AG04449 (cell line): ENCODE measurements around the gene H3-3A.
A peak's percentile ranks its signal among the peaks of the same experiment; 100 is the strongest.

Experiments
- CTCF ChIA-PET: fragments of 350-600 bp; formaldehyde crosslinking; extraction: SDS; loops from one replicate; lab custom pipeline; 2021; ENCODE audit warnings: antibody characterized with exemption; lab: Yijun Ruan, JAX
- POLR2A ChIA-PET: fragments of 400-600, 350-600 bp; formaldehyde crosslinking; extraction: SDS; loops from one replicate; lab custom pipeline; 2020; ENCODE audit warnings: antibody characterized with exemption, inconsistent platforms; lab: Yijun Ruan, JAX
- DNase-seq: peaks from one replicate; pipeline ENCODE4 v3.0.0-alpha.2; 2010; ENCODE audit warnings: low read depth, low spot score
- H3K4me3 ChIP-seq: 2 replicates; pipeline ENCODE4 v1.5.1; 2011; ENCODE audit warnings: low read depth, mild to moderate bottlenecking, control low read depth, low read length
- CTCF ChIP-seq: IDR thresholded peaks from one replicate; pipeline ENCODE4 v1.5.1; 2011; ENCODE audit warnings: mild to moderate bottlenecking, moderate library complexity, low read length, control low read depth, inconsistent platforms; ENCODE audit not compliant: insufficient read depth; ENCODE audit errors: missing control alignments

Gene H3-3A

GRCh38 chr1:226109829-226110248, 47.3 kb downstream of the H3-3A start:
- peak overlapping the region; percentile 56 for H3K4me3 ChIP-seq
- no peak for TF ChIP-seq CTCF
- no peak for DNase-seq
- POLR2A ChIA-PET, result interaction anchor here (1.2 kb wide), 2 partner anchors 26 to 45 kb away, joined by 3 to 4 read pairs; no protein-coding TSS in a partner anchor
- CTCF ChIA-PET, result interaction anchor here (1.2 to 6.9 kb wide), 6 partner anchors 10 to 236 kb away, joined by 3 to 85 read pairs (median 18); no protein-coding TSS in a partner anchor

GRCh38 chr1:226110249-226111097, 48.0 kb downstream of the H3-3A start:
- no peak for DNase-seq
- peak overlapping the region; percentile 56 for H3K4me3 ChIP-seq
- ChIA-PET CTCF (interaction anchor here (0.8 to 6.9 kb wide), 7 partner anchors 9 to 236 kb away, joined by 3 to 85 read pairs (median 8); no protein-coding TSS in a partner anchor), POLR2A (interaction anchor here (1.2 kb wide), 2 partner anchors 27 to 45 kb away, joined by 3 to 4 read pairs; no protein-coding TSS in a partner anchor)
- no peak for TF ChIP-seq CTCF

DNA sequence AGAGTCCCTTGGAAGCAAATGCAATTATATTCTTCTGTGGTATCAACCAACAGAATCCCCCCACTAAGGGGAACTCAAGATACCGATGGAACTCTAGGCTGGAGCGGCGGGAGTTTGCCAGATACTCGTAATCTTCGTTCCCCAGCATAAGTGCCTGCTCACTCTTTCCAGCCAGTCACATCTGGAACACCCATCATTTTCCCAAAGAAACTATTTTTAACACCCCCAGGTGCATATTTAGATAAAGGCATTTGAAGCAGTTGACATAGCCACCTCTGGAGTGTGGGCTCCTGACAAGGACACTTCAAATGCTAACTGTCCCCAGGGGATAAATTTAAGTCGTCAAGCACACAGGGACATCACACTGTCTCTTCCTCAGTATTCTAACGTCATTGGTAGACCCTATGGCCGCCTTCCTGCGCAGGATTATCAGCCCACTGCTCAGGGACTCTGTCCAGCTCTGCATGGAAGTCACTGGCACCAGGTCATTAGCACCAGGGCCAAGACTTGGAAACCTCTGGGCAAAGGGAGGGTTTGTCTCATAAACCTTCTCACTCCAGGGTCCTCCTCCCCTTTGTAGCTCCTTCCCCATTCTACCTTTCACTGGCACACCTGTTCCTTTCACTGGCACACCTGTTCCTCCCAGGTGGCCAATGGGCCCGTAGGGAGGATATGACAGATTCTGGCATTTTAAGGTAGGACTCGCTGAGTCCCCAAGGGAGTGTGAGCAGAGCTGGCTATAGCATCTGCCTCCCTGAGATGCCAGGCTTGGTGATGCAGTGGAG, 48.8 kb downstream of the H3-3A start:
- H3K4me3 ChIP-seq, result peak overlapping the region; percentile 56
- no peak for DNase-seq
- TF ChIP-seq CTCF, result no peak
- POLR2A ChIA-PET, result interaction anchor here (1.2 kb wide), 2 partner anchors 28 to 46 kb away, joined by 3 to 4 read pairs; no protein-coding TSS in a partner anchor
- CTCF ChIA-PET, result interaction anchor here (0.8 to 6.9 kb wide), 5 partner anchors 9 to 46 kb away, joined by 3 to 85 read pairs (median 27); no protein-coding TSS in a partner anchor

GRCh38 chr1:226111883-226112261, 49.4 kb downstream of the H3-3A start:
- POLR2A ChIA-PET, result no interaction called here
- TF ChIP-seq CTCF, result no peak
- no peak for DNase-seq
- H3K4me3 ChIP-seq, result no peak overlapping the region
- CTCF ChIA-PET, result interaction anchor here (4.8 to 6.9 kb wide), 3 partner anchors 8 to 46 kb away, joined by 27 to 85 read pairs (median 47); no protein-coding TSS in a partner anchor

GRCh38 chr1:226112626-226113025, 50.1 kb downstream of the H3-3A start:
- no peak for TF ChIP-seq CTCF
- ChIA-PET POLR2A (no interaction called here), CTCF (interaction anchor here (4.8 to 6.9 kb wide), 3 partner anchors 7 to 47 kb away, joined by 27 to 85 read pairs (median 47); no protein-coding TSS in a partner anchor)
- H3K4me3 ChIP-seq, result no peak overlapping the region
- no peak for DNase-seq

DNA sequence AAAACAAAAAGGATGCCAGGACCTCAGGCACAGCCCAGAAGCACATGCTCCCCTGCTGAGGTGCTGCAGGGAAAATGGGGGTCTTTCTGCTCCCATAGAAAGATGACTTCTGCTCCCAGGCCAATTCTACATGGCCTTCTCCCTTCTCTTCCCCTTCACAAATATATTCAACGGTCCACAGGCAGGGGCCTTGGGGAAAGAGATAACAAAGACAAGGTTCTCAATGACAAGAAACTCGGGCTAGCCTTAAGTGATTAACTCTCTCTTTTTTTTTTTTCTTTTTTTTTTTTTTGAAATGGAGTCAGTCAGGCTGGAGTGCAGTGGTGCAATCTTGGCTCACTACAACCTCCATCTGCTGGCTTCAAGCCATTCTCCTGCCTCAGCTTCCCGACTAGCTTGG, 54.2 kb downstream of the H3-3A start:
- POLR2A ChIA-PET, result no interaction called here
- TF ChIP-seq CTCF, result no peak
- DNase-seq, result no peak
- CTCF ChIA-PET, result interaction anchor here (0.9 to 6.3 kb wide), 4 partner anchors 9 to 50 kb away, joined by 3 to 94 read pairs (median 9); no protein-coding TSS in a partner anchor
- H3K4me3 ChIP-seq, result no peak overlapping the region
